GM12878 (cell line): ENCODE results near the gene HAPLN2. TPM values are rescaled to one million over a fixed set of nuclear protein-coding genes. Genes with fewer than 3 reads are reported as not detected.

Source experiments
- BHLHE40 ChIP-seq, 2 experiments: fragments of 450-650 bp in 1 of 2; IDR thresholded peaks; 2 replicates each; pipeline ENCODE4 v1.6.1; 2011 to 2017; ENCODE audit warnings: low read depth in 2 of 2, borderline replicate concordance in 1 of 2, improper control_type of control experiment in 1 of 2, low read length in 1 of 2, mild to moderate bottlenecking in 1 of 2
- CBX5 ChIP-seq: sonication (generic); IDR thresholded peaks from 2 replicates; pipeline ENCODE4 v1.6.1; 2016; ENCODE audit warnings: low read depth, moderate library complexity, mild to moderate bottlenecking, inconsistent platforms
- EED ChIP-seq: sonication (generic); IDR thresholded peaks from 2 replicates; pipeline ENCODE4 v1.6.1; 2016; ENCODE audit warnings: antibody characterized with exemption, low read depth
- HDAC2 ChIP-seq: fragments of 200-600 bp; sonication (generic); IDR thresholded peaks from 2 replicates; pipeline ENCODE4 v1.6.1; 2017
- IKZF1 ChIP-seq: fragments of 450-650 bp; conservative IDR thresholded peaks from 2 replicates; pipeline ENCODE4 v1.6.1; 2017; ENCODE audit warnings: antibody characterized with exemption, mild to moderate bottlenecking
- MTA3 ChIP-seq: IDR thresholded peaks from 2 replicates; pipeline ENCODE4 v1.6.1; 2012; ENCODE audit warnings: low read length, inconsistent platforms, borderline replicate concordance
- PAX8 ChIP-seq: fragments of 450-650 bp; IDR thresholded peaks from 2 replicates; pipeline ENCODE4 v1.6.1; 2017; ENCODE audit warnings: mild to moderate bottlenecking, moderate library complexity
- RAD51 ChIP-seq: fragments of 450-650 bp; IDR thresholded peaks from 2 replicates; pipeline ENCODE4 v1.6.1; 2016; ENCODE audit warnings: moderate library complexity, mild to moderate bottlenecking, inconsistent platforms
- SMC3 ChIP-seq: IDR thresholded peaks from 2 replicates; pipeline ENCODE4 v1.6.1; 2011; ENCODE audit warnings: low read length, improper control_type of control experiment, borderline replicate concordance
- STAT3 ChIP-seq: IDR thresholded peaks from 2 replicates; pipeline ENCODE4 v1.6.1; 2011; ENCODE audit warnings: low read depth, low read length, improper control_type of control experiment
- SUPT20H ChIP-seq: IDR thresholded peaks from 2 replicates; pipeline ENCODE4 v1.6.1; 2011; ENCODE audit warnings: low read depth, mild to moderate bottlenecking, low read length, moderate library complexity, borderline replicate concordance; ENCODE audit not compliant: control insufficient read depth
- WRNIP1 ChIP-seq: IDR thresholded peaks from 2 replicates; pipeline ENCODE4 v1.6.1; 2011; ENCODE audit warnings: low read depth, low read length, improper control_type of control experiment, borderline replicate concordance
- ZNF207 ChIP-seq: fragments of 450-650 bp; IDR thresholded peaks from 2 replicates; pipeline ENCODE4 v1.6.1; 2014; ENCODE audit warnings: antibody characterized with exemption, mild to moderate bottlenecking, borderline replicate concordance
- polyA plus RNA-seq, 11 experiments: library from polyadenylated mRNA; depleted of rRNA in 4 of 11; unstranded in 6 of 11; stranded (reverse) in 5 of 11; fragments of >200 nt; fragmentation: Nextera tagmentation in 4 of 11; fragmentation: Illumina TruSeq in 1 of 11; extraction: Ambion mirVana in 4 of 11; extraction: Trizol in 1 of 11; gene quantifications; 1 replicate in 1 of 11; 2 replicates in 10 of 11; pipeline versions ENCODE4 v1.2.1 to v1.2.3, GENCODE V29; 2011 to 2016; ENCODE audit warnings: inconsistent platforms in 2 of 11, missing spikeins in 2 of 11, low read depth in 1 of 11
- total RNA-seq, 4 experiments: library from RNA; depleted of rRNA in 3 of 4; stranded (reverse); fragments of >200 nt in 3 of 4; fragmentation: Illumina TruSeq in 1 of 4; extraction: Trizol in 1 of 4; gene quantifications; 2 replicates each; pipeline versions ENCODE4 v1.2.1 to v1.2.3, GENCODE V29; 2013 to 2021
- TF ChIP-seq, protein P1 (sequence below): IDR thresholded peaks from 2 replicates; pipeline ENCODE4 v1.6.1; 2011; ENCODE audit warnings: borderline replicate concordance, low read depth, mild to moderate bottlenecking, moderate library complexity, low read length; ENCODE audit not compliant: insufficient read depth, poor library complexity, severe bottlenecking

The HAPLN2 gene
- total and polyA plus RNA-seq, 10 of the 15 experiments (the other 5 are each of a cell fraction or from before 2014, with no cell fraction given): 0.15 to 0.24 TPM; not detected in 8

DNA sequence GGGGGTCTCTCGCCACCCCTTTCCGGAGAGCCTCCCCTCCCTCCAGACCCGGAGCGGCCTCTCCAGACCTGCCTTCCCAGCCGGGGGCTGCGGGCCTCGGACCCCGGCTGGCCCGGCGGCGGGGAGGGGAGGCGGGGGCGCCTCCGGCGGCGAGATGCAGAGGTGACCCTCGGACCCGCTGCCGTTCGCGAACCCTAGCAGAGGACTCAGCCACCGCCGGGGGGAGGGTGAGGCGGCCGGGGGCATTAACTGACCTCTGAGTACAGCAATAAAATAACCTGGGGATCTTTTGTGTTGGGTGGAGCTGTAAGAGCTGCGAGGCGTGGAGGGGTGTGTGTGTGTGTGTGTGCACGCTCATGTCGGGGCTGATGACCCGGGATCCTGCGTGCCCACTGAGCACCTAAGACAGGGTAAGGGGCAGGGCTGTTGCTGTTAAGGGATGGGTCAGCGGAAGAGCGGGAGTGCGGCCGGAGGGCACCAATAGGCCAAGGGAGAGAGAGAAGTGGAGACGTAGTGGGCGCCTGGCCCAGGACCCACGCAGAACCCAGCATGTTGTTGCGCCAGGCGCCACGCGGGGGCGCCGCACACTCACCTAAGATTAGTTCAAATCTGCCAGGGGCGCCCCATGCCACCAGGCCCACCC is 6.3 kb downstream of the HAPLN2 start (continued):
- no peak for TF ChIP-seq RAD51
- no peak for TF ChIP-seq EED
- TF ChIP-seq MTA3: no peak
- TF ChIP-seq PAX8: no peak
- TF ChIP-seq IKZF1: peak; percentile 28; the same call in 1 of the 2 replicates
- peak in 1 of 2 experiments; percentile 11; a peak in 1 of 4 replicates for TF ChIP-seq BHLHE40 (IDR thresholded peaks at IDR 0.05; ENCODE audit: borderline replicate concordance in 1 of 2, low read depth in 2 of 2, low read length in 1 of 2)
- TF ChIP-seq SMC3: peak; percentile 57; the same call in 1 of the 2 replicates
- TF ChIP-seq HDAC2: no peak
- no peak for TF ChIP-seq WRNIP1
- TF ChIP-seq SUPT20H: no peak
- no peak for TF ChIP-seq STAT3
- no peak for TF ChIP-seq ZNF207
- TF ChIP-seq CBX5: no peak
- TF ChIP-seq, protein P1, sequence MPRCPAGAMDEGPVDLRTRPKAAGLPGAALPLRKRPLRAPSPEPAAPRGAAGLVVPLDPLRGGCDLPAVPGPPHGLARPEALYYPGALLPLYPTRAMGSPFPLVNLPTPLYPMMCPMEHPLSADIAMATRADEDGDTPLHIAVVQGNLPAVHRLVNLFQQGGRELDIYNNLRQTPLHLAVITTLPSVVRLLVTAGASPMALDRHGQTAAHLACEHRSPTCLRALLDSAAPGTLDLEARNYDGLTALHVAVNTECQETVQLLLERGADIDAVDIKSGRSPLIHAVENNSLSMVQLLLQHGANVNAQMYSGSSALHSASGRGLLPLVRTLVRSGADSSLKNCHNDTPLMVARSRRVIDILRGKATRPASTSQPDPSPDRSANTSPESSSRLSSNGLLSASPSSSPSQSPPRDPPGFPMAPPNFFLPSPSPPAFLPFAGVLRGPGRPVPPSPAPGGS: no peak
